IMR-90 (cell line): Measurements from ENCODE around the gene HADH.

Source experiments
- BHLHE40 ChIP-seq: fragments of 150-350 bp; IDR thresholded peaks from 2 replicates; pipeline ENCODE4 v1.6.1; 2016; ENCODE audit warnings: mild to moderate bottlenecking, low read depth, low read length
- CEBPB ChIP-seq: IDR thresholded peaks from 2 replicates; pipeline ENCODE4 v1.6.1; 2012; ENCODE audit warnings: low read depth, low read length, improper control_type of control experiment
- CHD1 ChIP-seq: IDR thresholded peaks from 2 replicates; pipeline ENCODE4 v1.6.1; 2012; ENCODE audit warnings: low read depth, low read length, improper control_type of control experiment
- CTCF ChIP-seq: conservative IDR thresholded peaks from 2 replicates; pipeline ENCODE4 v1.5.1; 2012; ENCODE audit warnings: mild to moderate bottlenecking, low read depth, low read length, improper control_type of control experiment
- FOS ChIP-seq: fragments of 150-350 bp; IDR thresholded peaks from 2 replicates; pipeline ENCODE4 v1.6.1; 2016; ENCODE audit warnings: low read depth, low read length
- MAFK ChIP-seq: IDR thresholded peaks from 2 replicates; pipeline ENCODE4 v1.6.1; 2012; ENCODE audit warnings: low read depth, low read length, improper control_type of control experiment
- MAZ ChIP-seq: IDR thresholded peaks from 2 replicates; pipeline ENCODE4 v1.6.1; 2012; ENCODE audit warnings: low read depth, mild to moderate bottlenecking, low read length, improper control_type of control experiment, moderate library complexity, borderline replicate concordance
- MXI1 ChIP-seq: IDR thresholded peaks from 2 replicates; pipeline ENCODE4 v1.6.1; 2012; ENCODE audit warnings: low read depth, mild to moderate bottlenecking, low read length, moderate library complexity, borderline replicate concordance
- POLR2A ChIP-seq: IDR thresholded peaks from 2 replicates; pipeline ENCODE4 v1.6.1; 2012; ENCODE audit warnings: mild to moderate bottlenecking, low read depth, low read length
- RFX5 ChIP-seq: IDR thresholded peaks from 2 replicates; pipeline ENCODE4 v1.8.0; 2012; ENCODE audit warnings: low read depth, mild to moderate bottlenecking, low read length, moderate library complexity
- SMC3 ChIP-seq: fragments of 150-350 bp; IDR thresholded peaks from 2 replicates; pipeline ENCODE4 v1.6.1; 2016; ENCODE audit warnings: low read depth, mild to moderate bottlenecking, antibody characterized with exemption, low read length, moderate library complexity
- USF2 ChIP-seq: fragments of 150-350 bp; IDR thresholded peaks from 2 replicates; pipeline ENCODE4 v1.6.1; 2017; ENCODE audit warnings: mild to moderate bottlenecking, antibody characterized with exemption, low read length, low read depth

GRCh38 chr4:108068442-108068841 lies 78.8 kb downstream of the HADH start:
- TF ChIP-seq CTCF (no peak), POLR2A (no peak), MAFK (peak; percentile 53; the same call in 1 of the 2 replicates), SMC3 (no peak), CEBPB (no peak), MXI1 (no peak), FOS (no peak), USF2 (no peak), BHLHE40 (no peak), RFX5 (no peak), CHD1 (no peak), MAZ (no peak)
